HG03039 (cell line): Measurements from ENCODE around the gene DLGAP1.
"Not testable (repeated sequence)": the region's sequence is repeated elsewhere in the genome, so short reads cannot be mapped to it uniquely, and the experiment has no call there.

Experiments
- ATAC-seq: cut with Tn5 transposase; IDR thresholded peaks from one replicate; pipeline ENCODE4 v1.9.1; 2021; ENCODE audit warnings: mild to moderate bottlenecking, moderate library complexity; ENCODE audit not compliant: unreplicated experiment

The DLGAP1 gene

DNA sequence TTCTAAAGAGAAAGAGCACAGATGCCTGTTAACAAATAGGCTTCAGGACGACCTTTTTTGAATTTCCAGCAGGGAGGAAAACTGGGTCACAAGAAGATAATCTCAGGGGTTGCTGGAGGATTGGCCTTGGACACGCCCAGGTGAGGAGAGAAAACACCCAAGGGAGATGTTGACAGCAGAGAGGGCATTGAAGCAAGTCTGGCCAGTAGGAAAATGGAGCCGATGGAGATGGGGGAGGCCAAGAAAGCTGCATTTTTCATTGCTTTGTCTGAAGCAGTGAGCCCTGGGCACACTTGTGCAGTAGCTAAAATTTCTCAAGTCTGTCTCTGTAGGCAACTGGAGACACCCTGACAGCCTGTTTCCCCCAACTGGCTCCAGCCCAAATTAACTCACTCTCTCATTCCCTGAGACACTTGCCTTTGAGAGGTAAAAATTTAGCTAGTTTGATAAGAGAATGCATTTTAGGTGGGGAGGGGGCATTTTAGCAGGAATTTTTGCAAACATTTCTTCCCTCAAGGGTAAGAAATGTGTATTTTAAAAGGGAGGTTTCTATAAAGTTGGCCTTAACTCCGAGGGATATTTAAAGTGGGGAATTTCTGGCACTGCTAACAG is 839.6 kb downstream of the DLGAP1 start:
- ATAC-seq = no peak

DNA sequence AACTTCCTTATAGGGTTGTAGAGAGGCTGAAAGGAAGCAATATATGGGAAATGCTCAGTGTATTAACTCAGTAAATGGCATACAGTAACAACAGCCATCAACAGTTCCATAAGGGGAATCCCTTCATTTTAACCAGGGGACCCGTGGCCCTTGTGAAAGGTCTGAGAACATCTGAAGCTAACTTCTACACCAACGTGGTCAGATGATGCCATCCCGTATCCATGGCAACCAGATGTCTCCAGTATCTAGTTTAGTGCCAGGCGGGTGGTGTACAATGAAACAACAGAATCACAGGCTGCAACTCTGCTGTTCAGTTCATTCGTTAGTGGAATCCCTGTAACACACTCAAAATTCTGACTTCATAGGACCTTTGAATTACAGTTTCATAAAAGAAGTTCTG is 842.8 kb downstream of the DLGAP1 start:
- ATAC-seq = no peak

DNA sequence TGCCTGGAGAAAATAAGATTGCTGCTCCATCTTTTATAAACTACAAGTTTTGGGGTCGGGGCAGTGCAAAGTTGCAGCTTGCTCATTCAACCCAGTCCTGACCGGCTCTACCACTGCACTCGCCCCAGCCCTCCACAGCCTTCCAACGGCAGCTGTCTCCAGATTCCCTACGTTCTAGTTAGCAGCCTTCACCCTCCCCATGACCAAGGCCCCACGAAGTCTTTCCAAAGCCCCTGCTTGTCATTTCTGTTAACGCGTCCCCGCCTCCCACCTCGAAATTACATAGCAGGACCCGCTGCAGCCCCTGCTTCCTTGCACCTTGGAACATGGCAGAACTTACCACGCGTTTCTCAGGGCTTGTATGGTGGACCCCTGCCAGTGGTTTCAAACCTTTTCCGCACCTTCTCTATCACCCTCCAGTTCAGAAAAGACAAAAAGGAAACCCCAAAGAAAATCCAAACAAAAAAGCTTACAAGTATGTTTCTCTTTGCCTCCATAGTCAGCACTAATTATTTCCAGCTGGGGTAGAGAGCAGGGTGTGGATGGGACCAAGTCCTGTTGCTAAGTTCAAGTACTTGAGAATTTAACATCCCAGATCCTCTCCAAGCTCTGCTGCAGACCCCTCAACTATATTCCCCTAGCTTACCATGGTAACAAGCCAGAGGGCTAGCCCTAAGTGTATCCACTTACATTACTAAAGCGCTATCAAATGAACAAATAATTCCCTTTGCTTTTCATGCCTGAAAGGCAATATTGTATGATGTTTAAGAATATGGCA is 843.6 kb downstream of the DLGAP1 start:
- ATAC-seq = no peak

DNA sequence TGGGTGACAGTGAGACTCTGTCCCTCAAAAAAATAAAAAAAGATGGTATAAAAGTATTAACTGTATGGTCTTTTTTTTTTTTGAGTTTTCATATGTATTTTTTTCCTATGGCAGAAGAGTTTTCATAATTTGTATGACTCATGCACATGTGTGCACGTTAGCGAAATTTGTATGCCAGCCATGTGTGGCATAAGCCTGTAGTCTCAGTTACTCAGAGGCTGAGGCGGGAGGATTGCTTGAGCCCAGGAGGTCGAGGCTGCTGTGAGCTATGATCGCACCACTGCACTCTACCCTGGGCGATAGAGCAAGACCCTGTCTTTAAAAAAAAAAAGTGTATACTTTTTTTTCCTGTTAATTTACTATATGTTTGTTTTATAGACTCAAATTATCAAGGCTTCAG is 844.3 kb downstream of the DLGAP1 start:
- ATAC-seq = no peak

DNA sequence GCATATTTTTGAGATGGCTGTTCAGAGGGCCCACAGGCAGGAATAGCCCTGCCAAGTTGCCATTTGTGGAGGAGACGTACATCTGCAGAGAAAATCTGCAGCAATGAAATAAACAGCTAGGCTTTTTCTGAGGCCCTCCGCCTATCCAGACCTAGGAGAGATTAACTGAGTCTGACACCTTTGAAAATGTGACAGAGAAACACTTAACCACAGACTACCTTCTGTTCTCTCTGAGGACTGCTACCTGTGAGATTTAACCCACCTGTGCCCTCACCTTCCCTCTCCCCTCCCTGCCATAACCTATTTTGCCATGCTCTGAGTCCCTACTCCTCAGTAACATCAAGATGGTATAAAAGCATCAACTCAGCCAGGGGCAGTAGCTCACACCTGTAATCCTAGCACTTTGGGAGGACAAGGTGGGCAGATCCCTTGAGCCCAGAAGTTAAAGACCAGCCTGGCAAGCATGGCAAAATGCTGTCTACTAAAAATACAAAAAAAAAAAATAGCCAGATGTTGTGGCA is 844.9 kb downstream of the DLGAP1 start:
- ATAC-seq = no peak

DNA sequence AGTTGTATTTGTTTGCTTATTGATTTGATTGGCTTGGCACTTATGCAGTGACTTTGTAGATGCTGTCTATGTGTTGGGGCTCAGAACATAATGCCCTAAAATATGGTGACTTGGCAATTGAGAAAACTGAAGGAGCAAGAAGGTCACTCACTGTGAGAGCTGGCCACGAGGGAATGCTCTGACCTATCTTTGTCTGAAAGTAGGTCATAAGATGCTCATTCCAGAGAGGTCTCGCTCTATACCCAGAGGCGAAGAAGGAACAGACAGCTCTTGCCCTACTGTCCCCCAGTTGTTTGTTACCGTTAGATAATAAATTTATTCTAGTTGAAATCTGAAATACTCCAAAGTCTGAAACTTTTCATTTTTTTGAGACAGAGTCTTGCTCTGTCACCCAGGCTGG is 846.6 kb downstream of the DLGAP1 start:
- no peak for ATAC-seq

DNA sequence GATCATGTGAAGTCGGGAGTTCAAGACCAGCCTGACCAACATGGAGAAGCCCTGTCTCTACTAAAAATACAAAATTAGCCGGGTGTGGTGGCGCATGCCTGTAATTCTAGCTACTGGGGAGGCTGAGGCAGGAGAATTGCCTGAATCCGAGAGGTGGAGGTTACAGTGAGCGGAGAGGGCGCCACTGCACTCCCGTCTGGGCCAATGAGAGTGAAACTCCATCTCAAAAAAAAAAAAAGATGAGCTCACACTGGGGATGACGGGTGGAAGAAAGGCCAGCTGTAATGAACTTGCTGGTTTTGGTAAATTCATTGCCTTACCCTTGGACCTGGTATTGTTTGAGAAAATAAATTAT is 847.0 kb downstream of the DLGAP1 start:
- ATAC-seq = not testable (repeated sequence)

DNA sequence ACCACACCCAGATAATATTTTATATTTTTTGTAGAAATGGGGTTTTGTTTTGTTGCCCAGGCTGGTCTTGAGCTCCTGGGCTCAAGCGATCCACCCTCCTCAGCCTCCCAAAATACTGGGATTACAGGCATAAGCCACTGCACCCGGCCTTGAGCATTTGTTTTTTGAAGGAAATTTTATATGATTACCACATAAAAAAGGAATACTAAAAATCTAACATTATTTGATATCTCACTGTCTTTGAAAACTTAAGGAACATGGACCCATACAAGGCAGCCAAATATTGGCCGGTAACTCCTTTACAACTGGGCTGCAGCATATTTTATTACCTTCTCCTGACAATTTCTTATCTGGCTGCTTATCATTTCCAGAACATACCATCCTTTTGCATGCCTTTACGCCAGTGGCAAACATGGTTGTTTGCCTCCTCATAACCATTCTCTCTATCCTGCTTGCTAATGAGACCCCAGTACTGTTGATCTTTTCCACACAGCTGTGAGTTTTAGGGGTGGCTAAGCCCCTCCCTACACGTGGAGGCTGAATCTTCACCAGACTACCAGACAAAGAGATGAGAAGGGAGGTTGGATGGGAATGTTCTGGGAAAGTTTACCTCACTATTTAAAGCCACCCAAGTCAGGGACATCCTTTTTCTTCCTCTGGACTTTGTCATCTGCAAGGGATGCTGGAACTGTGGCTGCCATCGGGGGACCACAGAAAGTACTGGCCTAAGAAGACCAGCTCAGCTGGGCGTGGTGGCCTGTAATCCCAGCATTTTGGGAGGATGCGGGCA is 847.6 kb downstream of the DLGAP1 start:
- no peak for ATAC-seq

DNA sequence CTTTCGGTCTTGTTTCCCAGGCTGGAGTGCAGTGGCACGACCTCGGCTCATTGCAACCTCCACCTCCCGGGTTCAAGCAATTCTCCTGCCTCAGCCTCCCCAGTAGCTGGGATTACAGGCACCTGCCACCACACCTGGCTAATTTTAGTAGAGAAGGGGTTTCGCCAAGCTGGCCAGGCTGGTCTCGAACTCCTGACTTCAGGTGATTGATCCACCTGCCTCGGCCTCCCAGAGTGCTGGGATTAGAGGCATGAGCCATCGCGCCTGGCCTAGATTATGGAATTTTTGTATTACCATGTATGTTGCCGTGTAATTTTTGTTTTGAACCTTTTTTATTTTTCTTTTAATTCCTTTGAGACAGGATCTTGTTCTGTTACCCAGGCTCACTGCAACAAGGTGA is 848.2 kb downstream of the DLGAP1 start:
- ATAC-seq = not testable (repeated sequence)

DNA sequence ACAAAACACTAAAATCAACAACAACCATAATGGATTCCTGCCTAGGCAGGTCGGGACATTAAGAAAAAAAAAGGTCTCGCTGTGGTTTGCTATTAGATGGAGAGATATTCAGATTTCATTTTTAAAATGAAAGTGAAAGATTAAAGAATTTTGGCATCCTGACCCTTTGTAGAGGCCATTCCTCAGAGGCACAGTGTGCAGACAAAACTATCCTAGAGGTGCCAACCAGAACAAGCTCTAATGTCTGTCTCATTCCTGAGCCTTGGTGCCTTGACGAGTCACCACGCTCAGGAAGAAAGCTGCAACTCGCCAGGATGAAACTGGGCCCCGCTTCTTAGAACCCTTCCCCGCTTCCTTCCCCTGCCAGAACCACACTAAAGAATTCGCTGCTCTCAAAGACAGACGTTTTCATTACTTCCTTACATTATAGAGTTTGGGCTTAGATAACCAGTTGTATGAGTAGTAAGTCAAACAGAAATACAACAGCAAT is 849.1 kb downstream of the DLGAP1 start:
- no peak for ATAC-seq

DNA sequence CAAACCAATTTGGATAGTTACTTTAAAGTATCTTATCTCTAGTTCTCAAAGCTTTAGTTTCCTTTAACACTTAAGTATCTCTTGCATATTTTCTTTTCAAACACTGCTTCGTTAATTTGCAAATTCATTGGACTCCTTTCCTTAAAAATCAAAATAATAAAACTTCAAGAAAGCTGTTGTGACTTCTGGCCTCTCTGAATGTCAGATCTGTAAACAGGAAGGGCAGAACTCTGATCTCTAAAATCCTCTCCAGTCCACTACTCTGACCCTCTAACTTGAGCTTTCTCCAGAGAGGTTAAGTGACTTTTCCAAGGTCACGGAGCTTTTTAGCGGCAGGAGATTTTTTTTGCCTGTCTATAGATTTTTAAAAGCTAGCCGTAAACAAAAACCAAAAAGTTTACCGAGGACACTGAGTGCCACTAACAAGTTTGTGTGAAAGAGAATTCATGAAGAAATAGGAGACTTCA is 849.6 kb downstream of the DLGAP1 start:
- ATAC-seq = no peak

DNA sequence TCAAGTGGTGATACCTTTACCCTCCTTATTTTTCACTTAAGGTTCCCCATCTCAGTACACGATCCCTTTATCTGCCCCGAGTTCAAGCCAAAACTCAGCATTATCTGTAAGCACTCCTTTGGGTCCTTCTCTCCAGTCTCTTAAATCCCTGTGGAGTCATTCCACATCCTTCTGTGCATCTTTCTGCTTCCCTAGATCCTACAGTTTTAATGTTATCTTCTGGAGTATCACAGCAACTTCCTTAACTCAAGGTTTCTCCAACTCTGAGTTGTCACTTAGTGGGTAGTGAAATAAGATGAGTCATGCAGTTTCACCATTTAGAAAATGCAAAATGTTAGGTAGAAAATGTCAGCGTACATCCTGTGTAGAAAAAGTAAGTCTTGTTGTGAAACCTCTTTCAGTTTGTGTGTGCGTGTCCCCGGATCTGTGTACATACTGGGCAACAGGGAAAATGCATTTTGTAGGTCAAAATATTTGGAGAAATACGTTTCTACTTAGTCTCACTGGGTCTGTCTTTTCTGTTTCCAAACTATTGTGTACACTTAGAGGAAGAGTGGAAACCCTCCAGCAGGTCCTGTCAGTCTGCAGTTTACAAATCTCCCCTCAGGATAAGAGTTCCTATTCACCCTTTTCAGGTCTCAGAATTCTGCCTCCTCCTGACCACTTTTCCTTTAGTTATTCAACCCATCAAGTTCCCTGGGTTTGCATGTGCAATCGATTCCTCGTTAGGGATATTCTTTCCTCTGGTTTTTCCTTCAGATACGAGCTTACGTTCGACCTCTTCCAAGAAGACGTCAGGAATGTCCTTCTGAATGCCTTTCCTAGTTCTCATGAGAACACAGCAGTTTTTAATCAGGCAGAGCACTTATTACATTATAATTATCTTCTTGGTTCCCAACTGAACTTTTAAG is 850.4 kb downstream of the DLGAP1 start:
- ATAC-seq = peak; percentile 88

DNA sequence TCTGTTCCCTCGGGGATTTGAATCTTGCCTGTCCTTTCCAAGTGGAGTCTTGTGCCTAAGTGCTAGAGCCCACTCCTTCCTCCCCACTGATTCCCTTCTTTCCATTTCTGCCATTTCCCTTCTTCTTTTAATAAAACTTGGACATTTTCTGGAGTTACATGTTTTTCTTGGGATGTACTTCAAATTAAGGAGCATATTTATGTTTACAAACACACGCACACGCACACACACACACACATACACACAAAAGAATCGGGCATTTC is 850.9 kb downstream of the DLGAP1 start:
- no peak for ATAC-seq

DNA sequence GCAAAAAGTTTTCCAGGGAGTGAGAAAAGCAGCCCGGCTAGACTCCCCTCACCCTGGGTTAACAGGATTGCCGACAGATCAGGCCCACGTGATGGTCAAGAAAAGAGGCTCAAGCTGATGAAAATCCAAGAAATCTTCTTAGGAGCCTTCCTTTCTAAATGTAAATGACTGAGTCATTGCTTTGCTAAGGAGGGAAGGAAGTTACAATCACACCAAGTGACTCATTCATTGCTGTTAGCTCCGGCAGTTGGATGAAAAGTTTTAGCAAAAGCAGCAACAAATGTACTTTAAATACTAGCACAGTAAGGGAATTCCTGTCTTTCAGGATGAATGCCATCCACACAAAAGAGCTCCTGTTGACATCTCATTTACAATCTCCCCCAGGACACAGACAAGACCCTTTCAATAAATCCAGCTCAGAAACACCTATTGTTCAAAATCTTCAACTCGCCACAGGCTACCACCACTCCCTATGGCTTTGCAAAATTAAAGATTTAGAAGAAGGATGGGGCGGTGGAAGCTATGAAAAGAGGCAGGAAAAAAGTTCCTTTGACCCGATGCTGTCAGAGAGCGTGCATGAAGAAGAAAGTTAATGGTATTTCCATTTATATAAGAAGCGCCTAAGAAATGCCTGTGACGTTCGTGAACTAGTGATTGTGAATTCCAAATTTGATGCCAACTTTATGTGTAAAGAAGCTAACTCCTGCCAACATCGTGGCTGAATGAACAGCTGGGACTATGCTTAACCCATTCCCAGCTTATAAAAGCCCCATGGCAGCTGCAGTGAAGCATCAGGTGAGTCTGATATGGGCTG is 851.5 kb downstream of the DLGAP1 start:
- ATAC-seq = no peak

DNA sequence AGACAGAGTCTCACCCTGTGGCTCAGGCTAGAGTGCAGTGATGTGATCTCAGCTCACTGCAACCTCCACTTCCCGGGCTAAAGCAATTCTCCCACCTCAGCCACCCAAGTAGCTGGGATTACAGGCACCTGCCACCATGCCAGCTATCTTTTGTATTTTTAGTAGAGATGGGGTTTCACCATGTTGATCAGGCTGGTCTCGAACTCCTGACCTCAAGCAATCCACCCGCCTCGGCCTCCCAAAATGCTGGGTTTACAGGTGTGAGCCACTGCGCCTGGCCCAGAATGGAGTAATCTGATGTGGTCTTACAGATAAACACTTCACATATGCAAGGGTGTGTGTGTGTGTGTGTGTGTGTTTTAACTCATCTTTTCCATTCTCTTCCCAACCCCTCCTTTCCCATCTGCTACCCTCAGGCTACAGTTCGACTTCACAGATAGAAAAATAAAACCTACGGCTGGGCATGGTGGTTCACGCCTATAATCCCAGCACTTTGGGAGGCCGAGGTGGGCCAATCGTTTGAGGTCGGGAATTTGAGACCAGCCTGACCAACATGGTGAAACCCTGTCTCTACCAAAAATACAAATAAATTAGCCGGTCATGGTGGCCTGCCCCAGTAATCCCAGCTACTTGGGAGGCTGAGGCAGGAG is 853.9 kb downstream of the DLGAP1 start:
- not testable (repeated sequence) for ATAC-seq

DNA sequence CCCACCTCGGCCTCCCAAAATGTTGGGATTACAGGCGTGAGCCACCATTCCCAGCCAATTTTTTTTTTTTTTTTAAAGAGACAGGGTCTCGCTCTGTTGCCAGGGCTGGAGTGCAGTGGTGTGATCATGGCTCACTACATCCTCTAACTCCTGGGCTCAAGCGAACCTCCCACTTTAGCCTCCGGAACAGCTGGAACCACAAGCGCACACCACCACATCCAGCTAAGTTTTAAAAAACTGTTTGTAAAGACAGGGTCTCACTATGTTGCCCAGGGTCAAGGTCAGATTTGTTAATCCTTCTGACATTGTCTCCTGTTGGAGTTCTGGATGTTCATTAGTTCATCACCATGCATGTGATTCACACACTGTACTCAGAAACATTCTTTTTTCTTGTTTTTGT is 855.2 kb downstream of the DLGAP1 start:
- no peak for ATAC-seq

DNA sequence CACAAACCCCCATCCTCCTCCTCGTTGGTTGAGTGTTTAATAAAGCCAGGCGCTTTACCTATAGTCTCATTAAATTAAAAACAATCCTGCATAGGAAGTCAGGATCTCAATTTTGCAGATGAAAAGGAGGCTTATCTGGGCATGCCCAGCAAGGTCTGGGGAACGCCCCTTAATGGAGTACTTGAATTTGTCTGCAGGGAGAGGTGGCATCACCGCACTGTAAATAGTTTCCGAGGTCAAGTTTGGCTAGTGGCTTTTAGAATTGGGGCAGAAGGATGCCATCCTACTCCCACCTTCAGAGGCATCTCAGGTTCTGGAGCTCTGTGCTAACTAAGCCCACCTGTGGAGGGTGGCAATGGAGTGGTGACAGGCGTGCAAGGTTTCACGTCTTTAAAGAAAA is 855.9 kb downstream of the DLGAP1 start:
- no peak for ATAC-seq

DNA sequence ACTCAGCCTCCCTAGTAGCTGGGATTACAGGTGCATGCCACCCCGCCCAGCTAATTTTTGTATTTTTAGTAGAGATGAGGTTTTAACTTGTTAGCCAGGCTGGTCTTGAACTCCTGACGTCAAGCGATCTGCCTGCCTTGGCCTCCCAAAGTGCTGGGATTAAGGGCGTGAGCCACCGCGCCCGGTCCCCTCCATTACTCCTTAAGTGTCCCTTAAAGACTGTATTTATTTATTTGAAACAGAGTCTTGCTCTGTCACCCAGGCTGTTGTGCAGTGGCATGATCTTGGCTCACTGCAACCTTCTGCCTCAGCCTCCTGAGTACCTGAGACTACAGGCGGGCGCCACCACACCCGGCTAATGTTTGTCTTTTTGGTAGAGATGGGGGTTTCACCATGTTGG is 856.5 kb downstream of the DLGAP1 start:
- ATAC-seq = no peak
